GM21423 (cell line): Measurements from ENCODE around the gene CCDC82.

Experiments used
- ATAC-seq: cut with Tn5 transposase; IDR thresholded peaks from one replicate; pipeline ENCODE4 v1.9.1; 2021; ENCODE audit warnings: mild to moderate bottlenecking, moderate library complexity; ENCODE audit not compliant: unreplicated experiment

CCDC82 gene

GRCh38 chr11:96365493-96365892 is 24.2 kb downstream of the CCDC82 start:
- no peak for ATAC-seq

DNA sequence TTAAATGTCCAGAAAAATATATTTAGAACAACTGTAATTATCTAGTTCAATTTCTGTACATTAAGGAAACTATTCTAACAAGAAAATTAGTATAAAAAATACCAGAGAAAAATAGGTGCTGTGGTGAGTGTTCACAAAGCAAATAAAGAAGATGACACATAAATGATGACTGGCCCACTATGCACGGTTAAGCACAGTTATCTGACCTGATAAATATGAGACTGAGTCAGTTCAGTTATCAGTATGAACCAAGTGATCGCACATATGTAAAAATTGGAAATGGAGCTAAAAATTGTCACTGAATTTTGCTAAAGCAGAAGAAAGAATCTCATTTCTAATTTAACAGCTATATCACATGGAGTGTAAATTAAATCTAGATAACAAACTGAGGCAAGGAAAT is 27.9 kb downstream of the CCDC82 start:
- ATAC-seq, result no peak

- ATAC-seq, result no peak
These were observed 31.4 kb downstream of the CCDC82 start for GRCh38 chr11:96358321-96358720.

GRCh38 chr11:96357794-96358193 is 31.9 kb downstream of the CCDC82 start:
- ATAC-seq, result no peak

- no peak for ATAC-seq
These were observed 32.9 kb downstream of the CCDC82 start for GRCh38 chr11:96356848-96357247.

DNA sequence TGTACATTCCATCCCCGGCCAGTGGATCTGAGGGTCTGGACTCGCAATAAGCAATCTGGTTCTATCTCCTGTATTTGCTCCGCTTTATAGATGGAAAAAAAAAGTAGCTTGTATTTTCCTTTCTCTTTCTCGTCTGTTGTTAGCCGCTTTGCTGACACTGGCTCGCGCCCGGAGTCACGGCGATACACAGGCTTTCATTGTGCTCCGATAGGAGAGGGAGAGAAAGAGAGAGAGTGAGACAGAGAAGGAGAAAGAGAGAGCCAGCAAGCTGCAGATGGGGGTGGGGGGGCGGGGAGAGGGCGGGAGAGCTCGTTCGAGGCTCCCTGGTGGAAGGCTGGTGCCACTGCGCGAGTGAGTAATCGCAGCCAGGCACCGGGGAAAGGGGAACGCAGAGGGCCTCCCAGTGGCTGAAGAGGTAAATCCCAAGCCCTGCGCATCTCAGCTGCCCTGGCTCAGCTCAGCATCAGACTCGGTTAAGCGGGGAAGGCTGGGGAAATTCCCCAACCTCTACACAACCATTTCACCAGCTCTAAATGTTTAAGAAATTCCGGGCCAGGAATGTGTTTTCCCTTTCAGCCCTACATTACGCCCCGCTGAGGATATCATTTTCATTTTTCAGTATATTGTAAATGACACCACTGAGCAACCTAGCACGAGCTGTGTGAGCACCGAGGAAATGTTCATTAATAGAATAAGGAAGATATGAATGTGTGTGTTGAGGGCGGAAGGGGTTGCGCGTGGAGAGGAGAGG is 46.6 kb downstream of the CCDC82 start, which contains the start of gene MAML2:
TSS of gene MAML2 (minus strand) at position 235 of the 751 bp plus-strand sequence. CDS start 1,300 bp downstream, outside the sequence.
- peak; percentile 74 for ATAC-seq

GRCh38 chr11:96342014-96342960 is 47.4 kb downstream of the CCDC82 start:
- ATAC-seq, result no peak

DNA sequence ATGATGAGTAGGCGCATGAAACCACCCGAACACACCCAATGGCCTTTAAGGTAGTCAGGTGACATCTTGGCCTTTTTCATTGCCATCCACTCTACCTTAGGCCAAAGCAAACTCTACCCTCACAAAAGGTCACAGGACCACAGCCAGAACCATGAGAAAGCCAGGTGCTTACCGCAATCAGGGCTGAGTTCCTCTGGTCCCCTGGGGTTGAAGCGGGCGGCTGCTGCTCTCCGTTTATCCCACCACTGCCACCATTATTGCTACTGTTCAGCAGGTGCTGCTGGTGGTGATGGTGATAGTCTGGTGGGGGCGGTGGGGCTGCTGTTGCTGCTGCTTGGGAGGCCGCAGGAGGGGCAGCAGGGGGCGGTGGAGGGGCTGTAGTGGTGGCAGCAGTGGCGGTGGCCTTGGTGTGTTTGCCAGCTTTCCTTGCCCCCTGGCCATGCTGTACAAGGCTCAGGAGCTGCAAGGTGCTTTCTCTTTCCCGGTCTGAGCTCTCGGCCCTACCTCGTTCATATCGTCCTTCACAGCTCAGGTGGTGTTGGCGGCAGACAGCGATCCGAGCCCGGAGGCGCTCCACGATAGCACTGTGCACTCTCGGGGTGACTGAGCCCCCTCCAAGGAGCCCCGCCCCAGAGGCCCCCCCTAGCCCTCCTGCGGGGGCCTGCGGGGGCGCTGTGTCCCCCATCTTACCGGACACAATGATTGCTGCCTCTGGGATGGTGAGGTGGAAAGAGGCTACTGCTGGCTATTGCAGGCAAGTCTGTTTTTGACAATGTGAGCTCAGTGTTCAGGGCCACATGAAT is 48.3 kb downstream of the CCDC82 start:
- ATAC-seq, result peak; percentile 28

- ATAC-seq, result no peak
These were observed 49.2 kb downstream of the CCDC82 start for GRCh38 chr11:96340555-96340885.

- no peak for ATAC-seq
These were observed 49.8 kb downstream of the CCDC82 start for GRCh38 chr11:96339706-96340554.

DNA sequence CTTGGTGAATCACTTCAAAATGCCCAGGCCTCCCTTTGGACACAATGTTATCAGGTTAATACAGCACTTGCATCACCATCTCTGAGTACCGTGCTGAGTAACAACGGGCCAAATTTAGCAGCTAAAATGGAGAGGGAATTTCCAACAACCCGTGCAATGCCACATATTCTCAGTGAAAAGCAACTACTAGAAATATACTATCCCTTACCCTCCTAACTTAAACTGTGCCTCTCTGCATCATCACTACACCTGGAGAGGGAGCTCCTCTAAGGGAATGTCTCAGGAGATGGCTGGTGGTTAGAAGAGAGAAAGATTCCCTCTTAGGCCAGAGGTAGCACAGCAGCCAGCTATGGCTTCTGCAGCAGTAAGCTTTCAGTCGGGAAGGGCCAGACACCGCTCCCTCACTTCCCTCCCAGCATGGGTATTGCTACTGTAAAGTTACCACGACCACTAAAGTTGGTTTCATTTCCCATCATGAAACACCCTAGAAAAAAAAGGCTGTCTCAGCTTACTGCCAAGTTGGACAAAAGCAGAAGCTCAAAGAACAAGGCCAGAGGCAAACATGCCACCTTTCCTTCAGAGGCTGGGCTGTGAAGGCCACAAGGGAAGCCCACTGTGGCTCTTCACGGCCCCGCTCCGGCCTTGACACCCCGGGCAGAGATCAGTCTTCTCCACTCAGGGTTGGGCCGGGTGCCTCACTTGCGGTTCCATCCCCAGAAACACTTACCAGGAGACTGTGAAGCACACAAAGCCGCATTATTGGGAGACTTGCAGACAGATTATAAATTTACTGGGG is 50.6 kb downstream of the CCDC82 start:
- peak; percentile 41 for ATAC-seq

DNA sequence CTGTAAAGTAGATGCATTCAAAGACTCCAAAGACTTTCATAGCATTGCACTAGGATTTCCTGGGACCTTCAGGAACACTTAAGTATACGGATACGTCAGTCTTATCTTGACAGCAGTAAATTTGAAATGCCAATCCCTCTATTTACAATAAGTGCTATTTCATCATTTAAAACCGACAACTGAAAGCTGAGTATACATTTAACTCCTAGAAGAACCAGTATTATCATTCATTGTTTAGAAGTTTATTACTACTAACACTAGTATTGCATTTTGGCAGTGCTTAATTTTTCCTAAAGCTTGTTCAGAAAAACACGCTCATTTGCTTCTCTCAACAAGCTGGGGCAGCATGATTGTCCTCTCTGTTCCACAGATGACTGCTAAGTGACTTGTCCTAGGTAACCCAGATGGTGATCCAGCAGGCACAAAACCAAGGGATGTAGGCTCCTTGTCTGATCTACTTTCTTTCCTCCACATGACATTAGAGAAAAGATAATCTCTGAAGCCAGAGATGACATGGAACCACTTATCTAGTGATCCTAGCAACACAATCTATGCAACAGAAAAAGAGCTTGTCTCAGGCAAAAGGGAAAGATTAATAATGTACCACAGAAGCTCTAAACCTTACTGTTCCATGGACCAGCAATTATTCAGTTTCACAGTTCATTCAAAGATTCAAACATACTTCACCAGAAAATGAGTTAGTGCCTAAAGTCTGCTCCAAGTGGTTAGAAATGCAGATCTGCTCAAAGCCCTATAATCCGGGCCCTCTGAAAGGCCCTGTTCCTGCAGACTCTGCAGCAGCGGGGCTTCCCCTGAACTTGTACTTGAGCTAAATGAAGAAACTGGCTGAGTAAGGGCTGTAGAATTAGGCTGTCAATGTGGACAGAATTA is 51.9 kb downstream of the CCDC82 start:
- peak; percentile 27 for ATAC-seq

DNA sequence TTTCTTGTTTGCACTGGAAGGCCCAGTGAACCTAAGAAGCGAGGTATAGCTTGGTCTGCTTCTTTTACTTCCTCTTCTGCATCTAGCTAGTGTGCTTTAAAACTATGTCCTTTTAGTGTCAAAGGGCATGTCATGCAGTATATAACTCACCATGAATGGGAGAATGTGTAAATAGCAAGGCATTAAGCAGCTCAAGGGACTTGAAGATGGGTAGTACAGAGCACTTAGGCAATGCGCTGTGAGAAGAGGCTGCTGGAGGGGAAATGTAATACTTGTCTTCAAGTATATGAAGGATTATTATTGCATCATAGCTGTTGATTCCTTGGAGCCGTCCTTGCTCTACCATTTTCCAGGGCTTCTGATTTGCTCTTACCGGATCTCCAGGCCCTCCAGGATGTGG is 54.3 kb downstream of the CCDC82 start:
- no peak for ATAC-seq

GRCh38 chr11:96334219-96334618 is 55.5 kb downstream of the CCDC82 start:
- no peak for ATAC-seq

GRCh38 chr11:96333191-96333719 is 56.5 kb downstream of the CCDC82 start:
- no peak for ATAC-seq

GRCh38 chr11:96332126-96332771 is 57.5 kb downstream of the CCDC82 start:
- no peak for ATAC-seq

DNA sequence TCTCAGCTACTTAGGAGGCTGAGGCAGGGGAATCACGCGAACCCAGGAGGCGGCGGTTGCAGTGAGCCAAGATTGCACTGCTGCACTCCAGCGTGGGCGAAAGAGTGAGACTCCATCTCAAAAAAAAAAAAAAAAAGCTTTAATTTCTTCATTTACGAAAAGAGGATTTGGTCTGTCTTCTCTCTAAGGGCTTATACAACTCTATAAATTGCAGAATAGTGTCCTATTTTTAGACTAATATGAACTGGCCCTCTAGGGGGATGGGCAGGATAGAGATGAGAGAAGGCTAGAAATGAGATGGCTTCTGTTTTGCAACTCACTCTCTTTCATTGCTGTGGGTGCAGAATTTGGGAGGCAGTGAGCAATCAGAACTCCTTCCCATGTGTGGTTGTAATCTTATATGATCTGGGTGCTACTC is 58.0 kb downstream of the CCDC82 start:
- no peak for ATAC-seq

DNA sequence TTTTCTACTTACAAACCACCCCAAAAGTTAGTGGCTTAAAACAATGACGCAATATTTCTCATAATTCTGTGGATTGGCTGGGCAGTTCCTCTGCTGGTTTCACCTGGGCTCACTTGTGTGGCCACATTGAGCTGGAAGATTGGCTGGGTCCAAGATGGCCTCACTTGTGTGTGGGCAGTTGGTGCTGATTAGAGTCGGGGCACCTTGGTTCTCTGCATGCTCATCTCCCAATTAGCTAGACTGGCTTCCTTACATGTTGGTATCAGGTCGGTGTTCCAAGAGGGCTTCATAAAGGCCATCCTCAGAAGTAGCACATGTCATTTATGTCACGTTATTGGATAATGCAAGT is 59.2 kb downstream of the CCDC82 start:
- no peak for ATAC-seq
